Suprapubic skin (tissue), 3 donors: ENCODE measurements around the gene UBE3A.

Experiments
- CTCF ChIP-seq, 2 donors: fragments of 200-600 bp in 1 of 2; fragments of 450-650 bp in 1 of 2; sonication (generic) in 1 of 2; IDR thresholded peaks; one replicate each; pipeline ENCODE4 v1.5.1; 2016 to 2019; ENCODE audit warnings: antibody characterized with exemption in 2 of 2, mild to moderate bottlenecking in 1 of 2, moderate library complexity in 1 of 2
- POLR2AphosphoS5 ChIP-seq, 3 donors: sonication (generic); formaldehyde crosslinking; IDR thresholded peaks; one replicate each; pipeline ENCODE4 v1.6.1; 2017; ENCODE audit warnings: antibody characterized with exemption in 3 of 3

GRCh38 chr15:25392806-25393205 lies 46.0 kb downstream of the UBE3A start:
- TF ChIP-seq POLR2AphosphoS5 (IDR thresholded peaks at IDR 0.05) = no peak
- no peak for TF ChIP-seq CTCF (IDR thresholded peaks at IDR 0.05)
